GM12878 (cell line): ENCODE measurements around the gene CEP135. TPM values are rescaled to one million over a fixed set of nuclear protein-coding genes. Genes with fewer than 3 reads are reported as not detected.

Source experiments
- ATAC-seq: fragments of 200-7000 bp; cut with Tn5 transposase; 3 replicates; pipeline ENCODE4 v1.9.1; 2020; ENCODE audit warnings: mild to moderate bottlenecking, moderate library complexity
- BruUV-seq: library from RNA; stranded (reverse); fragments of 400-500 nt; replicated peaks from 2 replicates; lab custom pipeline; 2021; lab: Mats Ljungman, UMichigan
- CTCF ChIA-PET: fragments of 300-600 bp; sonication (Branson Sonifier 250); formaldehyde crosslinking; extraction: SDS; loops from one replicate; lab custom pipeline; 2021; ENCODE audit warnings: inconsistent platforms; lab: Yijun Ruan, JAX
- POLR2A ChIA-PET: fragments of 350-600 bp; formaldehyde crosslinking; extraction: SDS; loops from one replicate; lab custom pipeline; 2021; ENCODE audit warnings: inconsistent platforms; lab: Charles Lee
- RAD21 ChIA-PET: fragments of 300-600 bp; sonication (Branson Sonifier 250); formaldehyde crosslinking; loops from one replicate; lab custom pipeline; 2023; ENCODE audit warnings: antibody characterized with exemption; ENCODE audit not compliant: unreplicated experiment; lab: Charles Lee
- SMC1A ChIA-PET: fragments of 300-600 bp; sonication (Branson Sonifier 250); formaldehyde crosslinking; loops from one replicate; lab custom pipeline; 2023; ENCODE audit not compliant: unreplicated experiment, uncharacterized antibody; lab: Charles Lee
- DNase-seq: peaks from one replicate; pipeline ENCODE4 v3.0.0-alpha.2; 2011; ENCODE audit warnings: low read depth, low spot score
- FAIRE-seq: peaks from 3 replicates; lab custom pipeline; 2011; peaks lifted over from hg19 to GRCh38; lab: Jason Lieb, UNC
- H2AFZ ChIP-seq: 2 replicates; pipeline ENCODE4 v1.6.0; 2011; ENCODE audit warnings: low read depth, low read length, control low read depth; ENCODE audit not compliant: control insufficient read depth
- H3K27ac ChIP-seq: 2 replicates; pipeline ENCODE4 v1.5.1; 2011; ENCODE audit warnings: control low read depth; ENCODE audit not compliant: control insufficient read depth, insufficient read depth
- H3K27me3 ChIP-seq, 2 experiments: replicated peaks in 1 of 2; 2 replicates each; pipeline versions ENCODE4 v1.6.0 to v1.6.1; 2011; ENCODE audit warnings: low read length in 1 of 2; ENCODE audit not compliant: control insufficient read depth in 2 of 2, insufficient read depth in 2 of 2
- H3K36me3 ChIP-seq, 2 experiments: 2 replicates each; pipeline ENCODE4 v1.5.1; 2011; ENCODE audit warnings: low read length in 1 of 2; ENCODE audit not compliant: control insufficient read depth in 2 of 2, insufficient read depth in 2 of 2
- H3K4me1 ChIP-seq: 2 replicates; pipeline ENCODE4 v1.6.1; 2011; ENCODE audit warnings: mild to moderate bottlenecking, low read length, moderate library complexity, mixed read lengths; ENCODE audit not compliant: control insufficient read depth, insufficient read depth
- H3K4me2 ChIP-seq: 2 replicates; pipeline ENCODE4 v1.6.0; 2011; ENCODE audit warnings: control low read depth; ENCODE audit not compliant: control insufficient read depth, insufficient read depth
- H3K4me3 ChIP-seq: fragments of 200-600 bp; sonication (generic); 2 replicates; pipeline ENCODE4 v1.5.1; 2016
- H3K79me2 ChIP-seq: 2 replicates; pipeline ENCODE4 v1.6.0; 2011; ENCODE audit warnings: low read length; ENCODE audit not compliant: control insufficient read depth, insufficient read depth
- H3K9ac ChIP-seq: 2 replicates; pipeline ENCODE4 v1.8.0; 2011; ENCODE audit warnings: low read length, control low read depth, mixed read lengths; ENCODE audit not compliant: control insufficient read depth, insufficient read depth
- H3K9me3 ChIP-seq: replicated peaks from 3 replicates; pipeline ENCODE4 v1.5.1; 2011; ENCODE audit warnings: mild to moderate bottlenecking, low read length; ENCODE audit not compliant: control insufficient read depth, insufficient read depth
- H4K20me1 ChIP-seq: 2 replicates; pipeline ENCODE4 v1.6.0; 2011; ENCODE audit not compliant: control insufficient read depth, insufficient read depth
- CHD4 ChIP-seq: fragments of 200-600 bp; sonication (generic); IDR thresholded peaks from 2 replicates; pipeline ENCODE4 v1.6.1; 2016; ENCODE audit warnings: mild to moderate bottlenecking
- ETV6 ChIP-seq, 2 experiments: fragments of 450-650 bp in 1 of 2; IDR thresholded peaks in 1 of 2; conservative IDR thresholded peaks in 1 of 2; 2 replicates each; pipeline ENCODE4 v1.6.1; 2014; ENCODE audit warnings: antibody characterized with exemption in 1 of 2, borderline replicate concordance in 1 of 2, low read depth in 1 of 2, mild to moderate bottlenecking in 1 of 2, moderate library complexity in 1 of 2
- JUNB ChIP-seq: IDR thresholded peaks from 2 replicates; pipeline ENCODE4 v1.6.1; 2016; ENCODE audit warnings: antibody characterized with exemption, mild to moderate bottlenecking
- MEF2A ChIP-seq: IDR thresholded peaks from 2 replicates; pipeline ENCODE4 v1.6.1; 2011; ENCODE audit warnings: low read depth, mild to moderate bottlenecking, low read length, moderate library complexity; ENCODE audit not compliant: insufficient read depth
- NFYA ChIP-seq: IDR thresholded peaks from 2 replicates; pipeline ENCODE4 v1.6.1; 2011; ENCODE audit warnings: low read depth, mild to moderate bottlenecking, low read length, improper control_type of control experiment, borderline replicate concordance
- POU2F2 ChIP-seq: IDR thresholded peaks from 3 replicates; pipeline ENCODE4 v1.6.1; 2011; ENCODE audit warnings: low read depth, mild to moderate bottlenecking, low read length, borderline replicate concordance
- SMAD1 ChIP-seq: fragments of 450-650 bp; IDR thresholded peaks from 2 replicates; pipeline ENCODE4 v1.6.1; 2018; ENCODE audit warnings: mild to moderate bottlenecking, low read depth; ENCODE audit not compliant: partially characterized antibody
- SRF ChIP-seq, 2 experiments: IDR thresholded peaks; 2 replicates each; pipeline ENCODE4 v1.6.1; 2011; ENCODE audit warnings: low read depth in 2 of 2, low read length in 2 of 2, mild to moderate bottlenecking in 1 of 2, moderate library complexity in 1 of 2
- ZBED1 ChIP-seq: IDR thresholded peaks from 2 replicates; pipeline ENCODE4 v1.6.1; 2016; ENCODE audit warnings: borderline replicate concordance
- ZNF687 ChIP-seq: fragments of 450-650 bp; IDR thresholded peaks from 2 replicates; pipeline ENCODE4 v1.6.1; 2017; ENCODE audit warnings: mild to moderate bottlenecking, moderate library complexity
- in situ Hi-C: fragments of 300-500 bp; cut with MboI; formaldehyde crosslinking; loops from 9 replicates; pipeline ENCODE4 v1.14.3; 2018; ENCODE audit warnings: mixed read lengths
- intact Hi-C: fragments of 100-400 bp; cut with micrococcal nuclease; formaldehyde crosslinking; loops from one replicate; pipeline ENCODE4 v1.14.2; 2022; ENCODE audit not compliant: unreplicated experiment
- polyA plus RNA-seq, 11 experiments: library from polyadenylated mRNA; depleted of rRNA in 4 of 11; unstranded in 6 of 11; stranded (reverse) in 5 of 11; fragments of >200 nt; fragmentation: Nextera tagmentation in 4 of 11; fragmentation: Illumina TruSeq in 1 of 11; extraction: Ambion mirVana in 4 of 11; extraction: Trizol in 1 of 11; gene quantifications; 1 replicate in 1 of 11; 2 replicates in 10 of 11; pipeline versions ENCODE4 v1.2.1 to v1.2.3, GENCODE V29; 2011 to 2016; ENCODE audit warnings: inconsistent platforms in 2 of 11, missing spikeins in 2 of 11, low read depth in 1 of 11
- total RNA-seq, 4 experiments: library from RNA; depleted of rRNA in 3 of 4; stranded (reverse); fragments of >200 nt in 3 of 4; fragmentation: Illumina TruSeq in 1 of 4; extraction: Trizol in 1 of 4; gene quantifications; 2 replicates each; pipeline versions ENCODE4 v1.2.1 to v1.2.3, GENCODE V29; 2013 to 2021
- TF ChIP-seq, protein P1 (sequence below): IDR thresholded peaks from 2 replicates; pipeline ENCODE4 v1.6.1; 2012; ENCODE audit warnings: mild to moderate bottlenecking, low read depth, low read length

The CEP135 gene
- total and polyA plus RNA-seq, 10 of the 15 experiments (the other 5 are each of a cell fraction or from before 2014, with no cell fraction given) = 2.9 to 13.6 (median 10.1) TPM

- H3K27me3 ChIP-seq = no peaks in the 10 kb centered on the region
- POLR2A ChIA-PET = no interaction called here
- no peak overlapping the region for H3K27ac ChIP-seq
- no peaks in the 10 kb centered on the region for H3K79me2 ChIP-seq
- H3K36me3 ChIP-seq = peaks cover 5 to 29% of the 10 kb centered on the region in 2 experiments
- SMC1A ChIA-PET = no interaction called here
- H3K4me1 ChIP-seq = no peaks in the 10 kb centered on the region
- intact Hi-C loops (no loop called here), in situ Hi-C loops (no loop called here)
- TF ChIP-seq POU2F2 (no peak), CHD4 (no peak), MEF2A (no peak), ETV6 (conservative IDR thresholded peaks at IDR 0.05 in 1 of 2, IDR thresholded peaks at IDR 0.05 in 1 of 2; ENCODE audit: borderline replicate concordance in 1 of 2, low read depth in 1 of 2) (no peak), ZNF687 (no peak), SMAD1 (no peak), JUNB (no peak), ZBED1 (no peak), SRF (IDR thresholded peaks at IDR 0.05; ENCODE audit: low read depth in 2 of 2, low read length in 2 of 2) (no peak), NFYA (no peak)
- TF ChIP-seq, protein P1, sequence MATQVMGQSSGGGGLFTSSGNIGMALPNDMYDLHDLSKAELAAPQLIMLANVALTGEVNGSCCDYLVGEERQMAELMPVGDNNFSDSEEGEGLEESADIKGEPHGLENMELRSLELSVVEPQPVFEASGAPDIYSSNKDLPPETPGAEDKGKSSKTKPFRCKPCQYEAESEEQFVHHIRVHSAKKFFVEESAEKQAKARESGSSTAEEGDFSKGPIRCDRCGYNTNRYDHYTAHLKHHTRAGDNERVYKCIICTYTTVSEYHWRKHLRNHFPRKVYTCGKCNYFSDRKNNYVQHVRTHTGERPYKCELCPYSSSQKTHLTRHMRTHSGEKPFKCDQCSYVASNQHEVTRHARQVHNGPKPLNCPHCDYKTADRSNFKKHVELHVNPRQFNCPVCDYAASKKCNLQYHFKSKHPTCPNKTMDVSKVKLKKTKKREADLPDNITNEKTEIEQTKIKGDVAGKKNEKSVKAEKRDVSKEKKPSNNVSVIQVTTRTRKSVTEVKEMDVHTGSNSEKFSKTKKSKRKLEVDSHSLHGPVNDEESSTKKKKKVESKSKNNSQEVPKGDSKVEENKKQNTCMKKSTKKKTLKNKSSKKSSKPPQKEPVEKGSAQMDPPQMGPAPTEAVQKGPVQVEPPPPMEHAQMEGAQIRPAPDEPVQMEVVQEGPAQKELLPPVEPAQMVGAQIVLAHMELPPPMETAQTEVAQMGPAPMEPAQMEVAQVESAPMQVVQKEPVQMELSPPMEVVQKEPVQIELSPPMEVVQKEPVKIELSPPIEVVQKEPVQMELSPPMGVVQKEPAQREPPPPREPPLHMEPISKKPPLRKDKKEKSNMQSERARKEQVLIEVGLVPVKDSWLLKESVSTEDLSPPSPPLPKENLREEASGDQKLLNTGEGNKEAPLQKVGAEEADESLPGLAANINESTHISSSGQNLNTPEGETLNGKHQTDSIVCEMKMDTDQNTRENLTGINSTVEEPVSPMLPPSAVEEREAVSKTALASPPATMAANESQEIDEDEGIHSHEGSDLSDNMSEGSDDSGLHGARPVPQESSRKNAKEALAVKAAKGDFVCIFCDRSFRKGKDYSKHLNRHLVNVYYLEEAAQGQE = no peak
- DNase-seq = no peak
- H4K20me1 ChIP-seq = no peaks in the 10 kb centered on the region
- ATAC-seq = no peak
- no peak overlapping the region for H3K9ac ChIP-seq
- CTCF ChIA-PET = no interaction called here
- RAD21 ChIA-PET = no interaction called here
- H3K4me3 ChIP-seq = no peak overlapping the region
- no peak overlapping the region for H3K4me2 ChIP-seq
- BruUV-seq = no TSS peak
- FAIRE-seq = no peak
- no peak overlapping the region for H2AFZ ChIP-seq
- no peaks in the 10 kb centered on the region for H3K9me3 ChIP-seq
Observed at GRCh38 chr4:56026596-56026995, 77.9 kb downstream of the CEP135 start.
